Mesendoderm (in vitro differentiated cells): Measurements from ENCODE around the gene FASTKD1.
"Not testable (repeated sequence)": the region's sequence is repeated elsewhere in the genome, so short reads cannot be mapped to it uniquely, and the experiment has no call there.

Source experiments
- DNase-seq: peaks from one replicate; pipeline ENCODE4 v3.0.0; 2013
- H2AK5ac ChIP-seq: 2 replicates; pipeline ENCODE4 v1.6.1; 2013; ENCODE audit warnings: low read length, inconsistent platforms
- H2BK120ac ChIP-seq: 2 replicates; pipeline ENCODE4 v1.6.1; 2013; ENCODE audit warnings: low read depth, mild to moderate bottlenecking, low read length, moderate library complexity, mixed read lengths
- H2BK15ac ChIP-seq: replicated peaks from 2 replicates; pipeline ENCODE4 v1.6.1; 2013; ENCODE audit warnings: low read depth, mild to moderate bottlenecking, moderate library complexity
- H2BK5ac ChIP-seq: 2 replicates; pipeline ENCODE4 v1.6.1; 2013; ENCODE audit warnings: low read length, inconsistent platforms
- H3K18ac ChIP-seq: 2 replicates; pipeline ENCODE4 v1.6.1; 2013; ENCODE audit warnings: mild to moderate bottlenecking, low read length, mixed read lengths
- H3K23ac ChIP-seq: one replicate; pipeline ENCODE4 v1.6.1; 2013; ENCODE audit warnings: low read length
- H3K27ac ChIP-seq: 2 replicates; pipeline ENCODE4 v1.5.1; 2013; ENCODE audit warnings: low read depth, mild to moderate bottlenecking, inconsistent platforms, low read length, moderate library complexity
- H3K27me3 ChIP-seq: 2 replicates; pipeline ENCODE4 v1.6.1; 2013; ENCODE audit warnings: low read length, control low read depth, mild to moderate bottlenecking, inconsistent platforms; ENCODE audit not compliant: insufficient read depth, poor library complexity
- H3K36me3 ChIP-seq: 2 replicates; pipeline ENCODE4 v1.6.1; 2013; ENCODE audit warnings: low read length, inconsistent platforms; ENCODE audit not compliant: control insufficient read depth, insufficient read depth
- H3K4ac ChIP-seq: one replicate; pipeline ENCODE4 v1.6.1; 2013; ENCODE audit warnings: low read depth, mild to moderate bottlenecking, low read length, moderate library complexity
- H3K4me1 ChIP-seq: 2 replicates; pipeline ENCODE4 v1.6.1; 2013; ENCODE audit warnings: low read depth, low read length, inconsistent platforms; ENCODE audit not compliant: control insufficient read depth
- H3K4me2 ChIP-seq: 2 replicates; pipeline ENCODE4 v1.6.1; 2013; ENCODE audit warnings: low read length
- H3K4me3 ChIP-seq: 2 replicates; pipeline ENCODE4 v1.5.1; 2013; ENCODE audit warnings: mild to moderate bottlenecking, low read length
- H3K56ac ChIP-seq: one replicate; pipeline ENCODE4 v1.6.1; 2013; ENCODE audit warnings: low read length
- H3K79me1 ChIP-seq: 2 replicates; pipeline ENCODE4 v1.6.1; 2013; ENCODE audit warnings: low read length, inconsistent platforms
- H3K79me2 ChIP-seq: 2 replicates; pipeline ENCODE4 v1.6.1; 2013; ENCODE audit warnings: mild to moderate bottlenecking, low read length; ENCODE audit not compliant: control insufficient read depth, insufficient read depth
- H3K9ac ChIP-seq: 2 replicates; pipeline ENCODE4 v1.6.1; 2013; ENCODE audit warnings: low read length, inconsistent platforms
- H4K5ac ChIP-seq: one replicate; pipeline ENCODE4 v1.6.1; 2013; ENCODE audit warnings: low read length
- H4K8ac ChIP-seq: one replicate; pipeline ENCODE4 v1.6.1; 2013; ENCODE audit warnings: low read depth, mild to moderate bottlenecking, control low read depth, low read length, moderate library complexity
- WGBS: extraction: QIAGEN DNeasy Blood & Tissue Kit; methylation state at CpG from one replicate; pipeline ENCODE4 v1.1.7; 2013; ENCODE audit warnings: low lambda C conversion rate, missing lambda C conversion rate; ENCODE audit not compliant: insufficient coverage; ENCODE audit errors: extremely low coverage; 5-methylcytosine and 5-hydroxymethylcytosine counted together

The FASTKD1 gene

GRCh38 chr2:169585673-169586072, 12.0 kb upstream of the FASTKD1 start:
- H2BK120ac ChIP-seq = no peak overlapping the region
- peak overlapping the region; percentile 74 for H3K56ac ChIP-seq
- no peak overlapping the region for H4K5ac ChIP-seq
- no peaks in the 10 kb centered on the region for H3K79me1 ChIP-seq
- no peak overlapping the region for H2BK5ac ChIP-seq
- H3K4ac ChIP-seq = no peak overlapping the region
- H3K4me1 ChIP-seq = peaks cover 3% of the 10 kb centered on the region
- no CpG with 5 or more reads among the region's 7 CpGs for WGBS
- no peak overlapping the region for H4K8ac ChIP-seq
- H2BK15ac ChIP-seq = no peak overlapping the region
- H2AK5ac ChIP-seq = no peak overlapping the region
- H3K4me3 ChIP-seq = peak overlapping the region; percentile 39
- H3K36me3 ChIP-seq = no peaks in the 10 kb centered on the region
- H3K79me2 ChIP-seq = peaks cover 49% of the 10 kb centered on the region
- no peak overlapping the region for H3K18ac ChIP-seq
- peak overlapping the region; percentile 12 for H3K4me2 ChIP-seq
- peak overlapping the region; percentile 60 for H3K9ac ChIP-seq
- DNase-seq = no peak
- H3K27me3 ChIP-seq = no peaks in the 10 kb centered on the region
- no peak overlapping the region for H3K27ac ChIP-seq
- H3K23ac ChIP-seq = no peak overlapping the region

DNA sequence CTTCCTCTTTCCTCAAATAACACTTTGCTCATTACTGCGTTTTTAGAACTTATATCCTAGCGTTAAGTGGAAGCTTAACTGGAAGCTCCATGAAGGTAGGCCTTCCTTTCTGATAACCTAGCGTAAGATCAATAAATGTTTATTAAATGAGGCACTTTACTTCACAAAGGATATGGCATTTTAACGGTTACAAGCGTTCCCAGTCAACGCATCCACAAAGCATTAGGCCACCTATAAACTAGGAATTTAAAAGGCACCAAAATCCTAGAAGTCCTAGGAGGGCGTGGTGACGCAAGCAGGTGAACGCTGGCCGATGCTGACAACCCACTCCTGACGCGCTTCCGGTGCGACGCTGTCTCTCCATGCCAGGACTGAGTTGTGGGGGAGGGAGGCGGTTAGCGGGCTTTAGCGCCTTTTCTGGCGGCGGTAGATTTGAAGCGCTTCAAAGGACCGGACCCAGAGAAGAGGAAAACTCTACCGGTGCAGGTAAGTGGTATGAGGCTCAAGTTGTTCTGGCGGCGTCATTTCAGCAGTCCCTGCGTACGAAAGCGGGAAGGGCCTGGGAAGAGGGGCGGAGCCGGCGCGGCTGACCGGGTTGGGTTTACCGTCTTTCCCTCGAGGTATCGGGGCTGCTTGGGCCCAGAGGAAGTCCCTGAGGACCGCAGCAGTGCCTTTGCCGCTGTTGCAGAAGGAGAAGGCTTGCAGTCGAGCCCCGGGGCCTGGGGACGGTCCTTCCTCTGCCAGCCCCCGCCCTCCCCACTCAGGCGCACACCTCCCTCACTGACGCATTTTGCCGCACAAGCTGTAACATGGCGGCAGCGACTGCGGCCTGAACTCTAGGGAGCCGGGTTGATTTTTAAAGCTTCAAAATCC, 10.6 kb upstream of the FASTKD1 start, which contains the start of gene PPIG:
Gene PPIG, plus strand, starts transcription at position 347 of the 873 bp plus-strand sequence. CDS start 19,691 bp downstream, outside the sequence.
- Histone ChIP-seq H3K4me1 (peaks cover 3% of the 10 kb centered on the region), H3K56ac (peak within 1 kb of the TSS; percentile 97), H3K79me2 (peaks cover 38% of the 10 kb centered on the region), H4K5ac (peak within 1 kb of the TSS; percentile 93), H3K4ac (peak within 1 kb of the TSS; percentile 38), H2BK5ac (no peak within 1 kb of the TSS), H4K8ac (no peak within 1 kb of the TSS), H3K27me3 (no peaks in the 10 kb centered on the region), H3K9ac (peak within 1 kb of the TSS; percentile 99), H3K4me3 (peak within 1 kb of the TSS; percentile 95), H2AK5ac (no peak within 1 kb of the TSS), H3K23ac (peak within 1 kb of the TSS; percentile 85), H3K36me3 (no peaks in the 10 kb centered on the region), H3K27ac (peak within 1 kb of the TSS; percentile 64), H2BK120ac (no peak within 1 kb of the TSS), H3K18ac (peak within 1 kb of the TSS; percentile 25), H2BK15ac (no peak within 1 kb of the TSS), H3K79me1 (no peaks in the 10 kb centered on the region), H3K4me2 (peak within 1 kb of the TSS; percentile 78)
- peak; percentile 96 for DNase-seq
- no CpG with 5 or more reads among the region's 49 CpGs for WGBS

GRCh38 chr2:169583518-169583917, 9.9 kb upstream of the FASTKD1 start:
- H3K9ac ChIP-seq = no peak overlapping the region
- no peak overlapping the region for H3K4ac ChIP-seq
- H3K18ac ChIP-seq = no peak overlapping the region
- no peaks in the 10 kb centered on the region for H3K79me1 ChIP-seq
- H2BK5ac ChIP-seq = no peak overlapping the region
- H3K56ac ChIP-seq = no peak overlapping the region
- H3K4me3 ChIP-seq = no peak overlapping the region
- no peak overlapping the region for H2BK120ac ChIP-seq
- no CpG with 5 or more reads among the region's 5 CpGs for WGBS
- H2BK15ac ChIP-seq = no peak overlapping the region
- H2AK5ac ChIP-seq = no peak overlapping the region
- H3K79me2 ChIP-seq = peaks cover 31% of the 10 kb centered on the region
- no peaks in the 10 kb centered on the region for H3K36me3 ChIP-seq
- H4K8ac ChIP-seq = no peak overlapping the region
- H3K4me1 ChIP-seq = peaks cover 3% of the 10 kb centered on the region
- DNase-seq = no peak
- no peak overlapping the region for H3K27ac ChIP-seq
- no peak overlapping the region for H3K4me2 ChIP-seq
- H4K5ac ChIP-seq = no peak overlapping the region
- no peak overlapping the region for H3K23ac ChIP-seq
- no peaks in the 10 kb centered on the region for H3K27me3 ChIP-seq

DNA sequence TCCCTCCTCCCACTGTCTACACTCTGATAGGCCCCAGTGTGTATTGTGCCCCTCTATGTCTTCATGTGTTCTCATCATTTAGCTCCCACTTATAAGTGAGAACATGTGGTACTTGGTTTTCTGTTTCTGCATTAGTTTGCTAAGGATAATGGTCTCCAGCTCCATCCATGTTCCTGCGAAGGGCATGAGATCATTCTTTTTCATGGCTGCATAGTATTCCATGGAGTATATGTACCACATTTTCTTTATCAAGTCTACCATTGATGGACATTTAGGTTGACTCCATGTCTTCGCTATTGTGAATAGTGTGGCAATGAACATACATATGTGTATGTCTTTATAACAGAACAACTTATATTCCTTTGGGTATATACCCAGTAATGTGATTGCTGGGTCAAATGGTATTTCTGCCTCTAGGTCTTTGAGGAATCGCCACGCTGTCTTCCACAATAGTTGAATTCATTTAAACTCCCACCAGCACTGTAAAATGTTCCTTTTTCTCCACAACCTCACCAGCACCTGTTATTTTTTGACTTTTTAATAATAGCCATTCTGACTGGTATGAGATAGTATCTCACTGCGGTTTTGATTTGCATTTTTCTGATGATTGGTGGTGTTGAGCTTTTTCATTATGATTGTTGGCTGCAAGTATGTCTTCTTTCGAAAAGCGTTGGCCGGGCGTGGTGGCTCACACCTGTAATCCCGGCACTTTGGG, 9.0 kb upstream of the FASTKD1 start:
- not testable (repeated sequence) for H3K79me1 ChIP-seq, H3K9ac ChIP-seq, H3K56ac ChIP-seq, H3K27me3 ChIP-seq, H3K4me3 ChIP-seq, H2AK5ac ChIP-seq, H3K23ac ChIP-seq, H3K4me1 ChIP-seq, H3K4ac ChIP-seq, H4K8ac ChIP-seq, DNase-seq, H3K27ac ChIP-seq, H3K4me2 ChIP-seq, H2BK15ac ChIP-seq, H2BK120ac ChIP-seq, H2BK5ac ChIP-seq, H4K5ac ChIP-seq, H3K36me3 ChIP-seq, H3K18ac ChIP-seq
- peaks cover 28% of the 10 kb centered on the region for H3K79me2 ChIP-seq
- no CpG with 5 or more reads among the region's 10 CpGs for WGBS

DNA sequence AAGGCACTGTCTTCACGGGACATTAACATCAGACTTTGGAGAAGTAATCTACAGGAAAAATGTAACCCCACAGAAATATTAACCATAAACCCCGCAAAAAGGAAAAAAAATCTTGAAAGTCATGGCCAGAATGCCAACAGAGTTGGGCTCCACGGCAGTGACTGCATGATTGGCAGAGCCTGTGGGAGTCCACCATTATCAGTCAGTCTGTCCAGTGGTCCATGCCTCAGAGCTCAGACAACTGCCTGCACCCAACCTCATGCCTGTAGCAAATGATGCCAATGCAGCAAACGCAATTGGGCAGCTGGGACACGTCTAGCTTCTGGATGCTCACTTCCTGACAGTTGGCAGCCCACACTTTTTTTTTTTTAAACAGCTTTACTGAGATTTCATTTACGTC, 5.4 kb upstream of the FASTKD1 start:
- no CpG with 5 or more reads among the region's 6 CpGs for whole genome bisulfite sequencing
- Histone ChIP-seq H3K79me2 (no peaks in the 10 kb centered on the region), H2BK15ac (no peak overlapping the region), H4K8ac (no peak overlapping the region), H3K23ac (no peak overlapping the region), H3K4me3 (no peak overlapping the region), H3K79me1 (no peaks in the 10 kb centered on the region), H3K9ac (no peak overlapping the region), H2BK5ac (no peak overlapping the region), H3K27ac (no peak overlapping the region), H2BK120ac (no peak overlapping the region), H3K4me1 (no peaks in the 10 kb centered on the region), H3K56ac (no peak overlapping the region), H2AK5ac (no peak overlapping the region), H3K4me2 (no peak overlapping the region), H3K27me3 (no peaks in the 10 kb centered on the region), H3K18ac (no peak overlapping the region), H3K36me3 (no peaks in the 10 kb centered on the region), H3K4ac (no peak overlapping the region), H4K5ac (no peak overlapping the region)
- DNase-seq = no peak
